RPMI7951 (cell line): ENCODE measurements around the gene REN. TPM values are rescaled to one million over a fixed set of nuclear protein-coding genes. Genes with fewer than 3 reads are reported as not detected.

Experiments used
- DNase-seq: peaks from one replicate; pipeline ENCODE4 v3.0.0-alpha.2; 2012; ENCODE audit warnings: low read depth
- total RNA-seq: library from RNA; depleted of rRNA; stranded (reverse); fragments of >200 nt; shearing (Covaris generic); gene quantifications from 2 replicates; pipeline ENCODE4 v1.2.3, GENCODE V29; 2014; rRNA removed

The REN gene
- 0.29 and 0.72 TPM in 2 replicates for total RNA-seq

GRCh38 chr1:204166219-204166618 is at the start of gene REN:
Gene REN, minus strand, starts transcription at chr1:204166337. Its CDS starts 44 bp downstream, at chr1:204166293.
- DNase-seq = no peak

- peak; percentile 83 for DNase-seq
Measured at GRCh38 chr1:204213668-204214662, 47.8 kb upstream of the REN start, which contains the start of gene GOLT1A. Gene GOLT1A, minus strand, starts transcription at chr1:204213988. Its CDS starts 82 bp downstream, at chr1:204213906.

- DNase-seq = no peak
Measured at GRCh38 chr1:204212715-204213114, 46.6 kb upstream of the REN start.

DNA sequence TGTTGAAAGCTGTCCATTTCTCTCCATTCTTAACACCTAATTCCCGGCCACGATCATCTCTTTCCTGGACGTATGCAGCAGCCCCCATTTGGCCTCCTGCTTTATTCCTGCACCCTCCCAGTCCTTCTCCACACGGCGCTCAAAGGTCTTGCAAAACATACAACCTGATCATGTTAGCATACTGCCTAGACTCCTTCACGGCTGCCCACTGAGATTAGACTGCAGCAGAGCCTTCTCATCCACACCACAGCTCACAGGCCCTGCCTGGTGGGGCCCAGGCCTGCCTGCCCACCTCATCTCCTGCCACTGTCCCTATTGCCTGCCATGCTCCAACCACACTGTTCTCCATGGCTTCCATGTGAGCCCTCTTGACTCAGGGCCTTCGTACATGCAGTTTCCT is 44.9 kb upstream of the REN start:
- DNase-seq = no peak

GRCh38 chr1:204207136-204207616 is 41.0 kb upstream of the REN start:
- peak; percentile 28 for DNase-seq

DNA sequence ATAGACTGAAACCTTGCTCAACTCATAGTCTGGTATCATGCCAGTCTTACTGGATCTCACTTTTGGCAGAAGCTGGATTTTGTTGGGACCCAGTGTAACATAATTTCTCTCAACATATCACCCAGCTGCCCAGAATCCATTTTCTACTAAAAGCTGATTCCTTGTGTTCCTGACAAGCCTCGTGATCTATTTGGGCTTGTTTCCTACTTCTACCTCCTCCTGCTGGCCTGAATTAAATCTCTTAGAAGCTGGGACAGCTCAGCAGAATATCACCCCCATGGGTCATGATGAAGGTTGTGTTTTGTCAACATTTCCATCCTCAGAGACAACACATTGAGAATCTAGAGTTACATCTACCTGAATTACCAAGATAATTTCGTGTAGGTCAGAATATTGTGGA is 40.0 kb upstream of the REN start:
- DNase-seq = peak; percentile 29

GRCh38 chr1:204205486-204205885 is 39.3 kb upstream of the REN start:
- no peak for DNase-seq

- DNase-seq = no peak
Measured at GRCh38 chr1:204204944-204205343, 38.8 kb upstream of the REN start.

DNA sequence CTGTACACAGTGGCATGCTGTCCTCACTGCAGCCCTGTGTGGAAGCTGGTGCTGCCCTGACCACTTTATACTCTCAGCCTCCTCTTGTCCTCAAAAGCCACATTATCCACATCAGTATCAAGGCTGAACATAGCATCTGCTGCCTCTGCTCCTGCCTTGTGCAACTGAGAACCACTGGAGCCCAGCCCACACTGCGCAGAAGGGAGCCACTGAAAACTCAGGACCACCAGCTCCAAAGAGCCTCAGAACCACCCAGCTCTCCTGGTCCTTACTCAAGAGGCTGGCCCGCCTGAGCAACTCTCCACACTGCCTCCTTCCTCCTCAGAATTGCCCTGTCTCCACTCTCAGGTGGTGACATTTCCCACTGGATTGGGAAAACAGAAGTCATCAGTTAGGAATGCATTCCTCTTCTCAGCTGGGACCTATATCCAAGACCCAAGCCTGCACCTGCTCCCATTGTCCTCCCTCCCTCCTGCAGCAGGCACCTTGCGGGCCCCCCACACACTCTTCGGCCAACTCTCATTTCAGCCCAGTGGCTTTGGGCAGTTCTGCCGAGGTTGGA is 37.1 kb upstream of the REN start:
- no peak for DNase-seq

- DNase-seq = no peak
Measured at GRCh38 chr1:204202481-204202880, 36.3 kb upstream of the REN start.

- DNase-seq = no peak
Measured at GRCh38 chr1:204201348-204202040, 35.4 kb upstream of the REN start.

DNA sequence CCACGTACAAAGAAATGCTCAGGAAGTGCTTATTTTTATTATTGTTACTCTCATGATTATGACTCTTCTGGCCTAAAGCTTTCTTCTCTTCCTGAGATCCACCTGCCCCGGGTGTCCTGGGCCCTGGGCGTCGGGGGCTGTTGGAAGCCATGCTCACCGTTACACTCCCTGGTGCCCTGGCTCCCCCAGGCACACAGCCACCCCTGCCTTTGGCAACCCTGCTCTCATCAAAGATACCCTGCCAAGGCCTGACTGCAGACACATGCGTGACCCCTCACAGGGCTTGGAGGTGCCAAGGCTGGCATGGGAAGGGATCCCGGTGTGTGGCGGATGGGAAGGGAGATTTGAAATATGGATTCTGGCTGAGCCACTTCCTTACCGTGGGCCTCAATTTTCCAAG is 33.4 kb upstream of the REN start:
- DNase-seq = no peak

- DNase-seq = peak; percentile 71
Measured at GRCh38 chr1:204198348-204199340, 32.5 kb upstream of the REN start.

- no peak for DNase-seq
Measured at GRCh38 chr1:204197068-204197467, 30.9 kb upstream of the REN start.

- no peak for DNase-seq
Measured at GRCh38 chr1:204196068-204196795, 30.1 kb upstream of the REN start, which contains the start of gene KISS1. Gene KISS1, minus strand, starts transcription at chr1:204196491. Its CDS starts 3,615 bp downstream, at chr1:204192876.

- DNase-seq = no peak
Measured at GRCh38 chr1:204194771-204195170, 28.6 kb upstream of the REN start.

- no peak for DNase-seq
Measured at GRCh38 chr1:204194080-204194479, 27.9 kb upstream of the REN start.

DNA sequence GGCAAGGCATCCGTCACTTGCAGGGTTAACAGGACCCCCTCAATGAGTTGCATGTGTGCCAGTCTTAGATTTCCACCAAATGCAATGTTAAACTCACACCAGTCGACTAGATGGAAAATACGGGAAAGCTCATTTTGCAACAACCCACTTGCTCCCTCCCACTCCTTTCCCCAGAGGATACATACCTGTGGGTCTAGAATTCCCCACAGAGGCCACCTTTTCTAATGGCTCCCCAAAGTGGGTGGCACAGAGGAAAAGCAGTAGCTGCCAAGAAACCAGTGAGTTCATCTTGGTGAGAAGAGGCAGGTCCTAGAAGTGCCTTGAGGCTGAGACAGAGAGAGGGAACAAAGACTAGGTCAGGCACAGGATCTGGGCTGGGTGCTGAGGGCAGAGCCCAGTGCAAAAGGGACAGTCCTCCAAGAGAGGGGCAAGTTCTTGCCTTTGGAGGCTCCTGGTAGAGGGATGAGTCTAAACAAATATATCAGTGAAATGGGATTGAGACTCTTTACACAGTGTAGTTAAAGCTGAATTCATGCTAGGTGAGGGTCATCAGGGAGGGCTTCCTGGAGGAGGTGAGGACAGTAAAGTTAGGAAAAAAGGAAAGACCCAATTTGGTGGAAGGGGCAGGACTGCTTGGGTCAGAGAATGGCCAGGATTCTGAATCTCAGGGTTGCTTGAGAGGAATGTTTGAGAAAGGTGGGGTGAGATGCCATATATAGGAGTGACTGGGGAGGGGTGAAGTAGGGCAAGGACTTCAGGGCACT is 26.6 kb upstream of the REN start:
- no peak for DNase-seq

GRCh38 chr1:204192046-204192445 is 25.9 kb upstream of the REN start:
- DNase-seq = no peak
